ENCODE data around the gene GSTM3. TPM values are rescaled to one million over a fixed set of nuclear protein-coding genes. Genes with fewer than 3 reads are reported as not detected.

GSTM3 gene
- total RNA-seq, 1 experiment from 2014 or later: 110 TPM

DNA sequence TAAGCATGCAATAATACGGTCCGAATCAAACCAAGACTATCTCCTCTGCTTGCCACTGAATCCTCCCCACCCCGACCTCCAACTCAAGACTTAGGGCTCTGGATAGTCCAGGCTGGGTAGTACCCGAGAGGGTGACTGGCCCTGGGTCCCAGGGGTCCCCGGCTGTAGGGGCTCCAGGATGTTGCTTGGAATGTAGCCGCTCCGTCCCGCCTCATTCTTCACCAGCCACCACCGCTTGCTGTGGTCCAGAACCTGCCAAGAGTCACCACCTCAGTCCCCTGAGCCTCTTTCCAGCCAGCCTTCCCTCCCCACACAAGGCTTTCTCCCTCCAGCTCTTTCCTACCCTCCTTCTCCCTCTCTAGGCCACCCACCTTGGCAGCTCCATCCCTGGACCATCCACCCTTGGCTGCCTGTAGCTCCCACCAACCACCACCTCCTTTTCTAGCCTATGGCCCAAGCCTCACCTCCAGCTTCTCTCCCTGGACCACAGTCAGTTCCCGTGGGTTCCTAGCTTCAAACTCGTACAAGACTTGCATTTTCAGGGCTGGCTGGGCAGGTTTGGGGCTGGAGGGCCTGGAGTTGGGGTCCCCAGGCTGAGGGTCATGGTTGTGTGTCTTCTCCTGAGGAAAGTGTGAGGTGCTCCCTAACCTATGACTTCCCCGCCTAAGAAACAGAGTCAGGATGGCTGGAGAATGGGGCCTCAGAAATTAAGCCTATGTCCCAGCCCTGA is 10.9 kb upstream of the GSTM3 start:
- Histone ChIP-seq H3K27ac (no peak overlapping the region), H3K9me2 (ENCODE audit: insufficient read depth) (no peaks in the 10 kb centered on the region), H3K4me2 (no peak overlapping the region), H3K4me1 (replicated peaks; ENCODE audit: insufficient read depth) (no peaks in the 10 kb centered on the region), H3K4me3 (no peak overlapping the region), H3K79me2 (ENCODE audit: low read depth) (no peaks in the 10 kb centered on the region), H3K27me3 (ENCODE audit: insufficient read depth, low read depth) (peaks cover 22% of the 10 kb centered on the region), H3F3A (ENCODE audit: insufficient read depth, low read depth) (no peaks in the 10 kb centered on the region), H4K20me1 (ENCODE audit: insufficient read depth) (no peaks in the 10 kb centered on the region), H3K36me3 (ENCODE audit: low read depth) (no peaks in the 10 kb centered on the region), H3K9me3 (ENCODE audit: insufficient read depth, low read depth) (no peaks in the 10 kb centered on the region), H2AFZ (no peak overlapping the region)
- ChIA-PET POLR2A (ENCODE audit: unreplicated experiment) (no interaction called here), CTCF (no interaction called here)
- intact Hi-C loops (cut with micrococcal nuclease; ENCODE audit: unreplicated experiment): no loop called here
- no TSS peak for BruUV-seq (replicated peaks)
- DNase-seq: no peak
- TF ChIP-seq, protein P1, sequence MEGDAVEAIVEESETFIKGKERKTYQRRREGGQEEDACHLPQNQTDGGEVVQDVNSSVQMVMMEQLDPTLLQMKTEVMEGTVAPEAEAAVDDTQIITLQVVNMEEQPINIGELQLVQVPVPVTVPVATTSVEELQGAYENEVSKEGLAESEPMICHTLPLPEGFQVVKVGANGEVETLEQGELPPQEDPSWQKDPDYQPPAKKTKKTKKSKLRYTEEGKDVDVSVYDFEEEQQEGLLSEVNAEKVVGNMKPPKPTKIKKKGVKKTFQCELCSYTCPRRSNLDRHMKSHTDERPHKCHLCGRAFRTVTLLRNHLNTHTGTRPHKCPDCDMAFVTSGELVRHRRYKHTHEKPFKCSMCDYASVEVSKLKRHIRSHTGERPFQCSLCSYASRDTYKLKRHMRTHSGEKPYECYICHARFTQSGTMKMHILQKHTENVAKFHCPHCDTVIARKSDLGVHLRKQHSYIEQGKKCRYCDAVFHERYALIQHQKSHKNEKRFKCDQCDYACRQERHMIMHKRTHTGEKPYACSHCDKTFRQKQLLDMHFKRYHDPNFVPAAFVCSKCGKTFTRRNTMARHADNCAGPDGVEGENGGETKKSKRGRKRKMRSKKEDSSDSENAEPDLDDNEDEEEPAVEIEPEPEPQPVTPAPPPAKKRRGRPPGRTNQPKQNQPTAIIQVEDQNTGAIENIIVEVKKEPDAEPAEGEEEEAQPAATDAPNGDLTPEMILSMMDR (conservative IDR thresholded peaks at IDR 0.05): no peak
- TF ChIP-seq EZH2 (IDR thresholded peaks at IDR 0.05; ENCODE audit: low read depth): no peak

DNA sequence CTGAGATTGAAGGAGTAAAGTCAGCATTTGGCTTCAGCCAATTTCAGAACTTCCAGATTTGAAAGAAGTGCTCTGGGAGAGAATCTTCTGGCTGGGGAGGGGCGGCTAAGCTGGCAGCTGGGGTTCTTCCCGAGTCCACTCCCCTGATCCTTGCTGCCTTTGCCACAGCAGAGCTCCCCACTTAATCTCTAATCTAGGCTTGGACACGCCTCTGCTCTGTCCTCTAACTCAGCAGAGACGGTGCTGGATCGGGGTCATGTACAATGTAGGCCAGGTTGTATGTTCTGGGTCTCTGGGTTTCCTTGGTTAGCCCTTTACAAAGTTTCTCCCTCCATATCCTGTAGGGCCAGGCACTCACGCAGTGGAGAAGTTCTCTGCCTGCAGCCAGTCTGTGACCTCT is 10.1 kb upstream of the GSTM3 start:
- Histone ChIP-seq H3K9me3 (ENCODE audit: insufficient read depth, low read depth) (no peaks in the 10 kb centered on the region), H4K20me1 (ENCODE audit: insufficient read depth) (no peaks in the 10 kb centered on the region), H3K27me3 (ENCODE audit: insufficient read depth, low read depth) (peaks cover 24% of the 10 kb centered on the region), H2AFZ (no peak overlapping the region), H3K4me1 (replicated peaks; ENCODE audit: insufficient read depth) (no peaks in the 10 kb centered on the region), H3K4me2 (no peak overlapping the region), H3K79me2 (ENCODE audit: low read depth) (no peaks in the 10 kb centered on the region), H3K36me3 (ENCODE audit: low read depth) (no peaks in the 10 kb centered on the region), H3K4me3 (no peak overlapping the region), H3K9me2 (ENCODE audit: insufficient read depth) (no peaks in the 10 kb centered on the region), H3K27ac (no peak overlapping the region), H3F3A (ENCODE audit: insufficient read depth, low read depth) (no peaks in the 10 kb centered on the region)
- DNase-seq: no peak
- intact Hi-C loops (cut with micrococcal nuclease; ENCODE audit: unreplicated experiment): no loop called here
- ChIA-PET CTCF (no interaction called here), POLR2A (ENCODE audit: unreplicated experiment) (no interaction called here)
- BruUV-seq (replicated peaks): no TSS peak
- TF ChIP-seq EZH2 (IDR thresholded peaks at IDR 0.05; ENCODE audit: low read depth): no peak
- TF ChIP-seq, protein P1 (conservative IDR thresholded peaks at IDR 0.05): no peak

DNA sequence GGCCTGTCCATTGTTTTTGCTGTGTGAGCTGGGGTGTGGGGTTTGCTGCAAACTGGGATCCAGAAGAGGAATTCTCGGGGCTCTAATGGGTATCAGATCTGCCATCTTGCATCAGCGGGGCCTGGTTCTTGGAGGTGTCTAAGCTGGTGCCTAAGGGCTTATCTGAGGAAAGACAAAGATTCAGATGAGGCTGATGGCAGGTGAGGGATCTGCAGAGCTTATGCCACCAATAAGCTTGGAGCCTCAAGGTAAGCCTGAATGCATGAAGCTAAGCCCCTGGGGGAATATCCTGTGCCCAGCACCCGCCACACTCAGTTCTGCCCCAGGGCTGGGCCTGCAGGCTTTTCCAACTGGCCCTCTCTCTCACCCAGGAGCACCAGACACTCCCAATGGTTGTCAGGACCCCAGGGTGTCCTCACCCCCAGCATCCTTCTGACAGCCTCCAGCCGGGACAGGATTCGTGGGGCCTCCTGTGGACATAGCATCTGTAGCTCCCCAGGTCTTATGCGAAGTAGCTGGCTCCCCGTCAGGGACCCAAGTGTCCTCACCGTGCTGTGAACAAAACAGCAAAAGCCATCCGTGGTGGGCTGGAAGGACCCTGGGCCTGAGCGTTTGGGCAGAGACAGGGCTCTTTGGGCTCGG is 9.5 kb upstream of the GSTM3 start:
- POLR2A ChIA-PET (ENCODE audit: unreplicated experiment): no interaction called here
- TF ChIP-seq, protein P1 (conservative IDR thresholded peaks at IDR 0.05): no peak
- no peak for TF ChIP-seq EZH2 (IDR thresholded peaks at IDR 0.05; ENCODE audit: low read depth)
- BruUV-seq (replicated peaks): no TSS peak
- intact Hi-C loops (cut with micrococcal nuclease; ENCODE audit: unreplicated experiment): no loop called here
- Histone ChIP-seq H3F3A (ENCODE audit: insufficient read depth, low read depth) (no peaks in the 10 kb centered on the region), H3K4me3 (no peak overlapping the region), H2AFZ (no peak overlapping the region), H3K36me3 (ENCODE audit: low read depth) (no peaks in the 10 kb centered on the region), H3K9me3 (ENCODE audit: insufficient read depth, low read depth) (no peaks in the 10 kb centered on the region), H3K4me1 (replicated peaks; ENCODE audit: insufficient read depth) (no peaks in the 10 kb centered on the region), H4K20me1 (ENCODE audit: insufficient read depth) (no peaks in the 10 kb centered on the region), H3K27me3 (ENCODE audit: insufficient read depth, low read depth) (peaks cover 24% of the 10 kb centered on the region), H3K4me2 (no peak overlapping the region), H3K9me2 (ENCODE audit: insufficient read depth) (no peaks in the 10 kb centered on the region), H3K27ac (no peak overlapping the region), H3K79me2 (ENCODE audit: low read depth) (no peaks in the 10 kb centered on the region)
- CTCF ChIA-PET: no interaction called here
- no peak for DNase-seq

Measured in PC-9 (cell line).